Middle frontal gyrus (tissue), 1 donor: ENCODE measurements around the gene TRIM27.
A peak's percentile ranks its signal among the peaks of the same experiment; 100 is the strongest.
"Not testable (repeated sequence)": the region's sequence is repeated elsewhere in the genome, so short reads cannot be mapped to it uniquely, and the experiment has no call there.

Experiments used
- DNase-seq: peaks from one replicate; pipeline ENCODE4 v3.0.0-alpha.2; 2015; ENCODE audit warnings: low spot score; ENCODE audit errors: extremely low spot score

The TRIM27 gene

GRCh38 chr6:28923318-28924102 lies at the start of gene TRIM27:
TSS of gene TRIM27 (minus strand) at chr6:28923985. CDS start at chr6:28923632, 353 bp downstream.
- peak; percentile 87 for DNase-seq

DNA sequence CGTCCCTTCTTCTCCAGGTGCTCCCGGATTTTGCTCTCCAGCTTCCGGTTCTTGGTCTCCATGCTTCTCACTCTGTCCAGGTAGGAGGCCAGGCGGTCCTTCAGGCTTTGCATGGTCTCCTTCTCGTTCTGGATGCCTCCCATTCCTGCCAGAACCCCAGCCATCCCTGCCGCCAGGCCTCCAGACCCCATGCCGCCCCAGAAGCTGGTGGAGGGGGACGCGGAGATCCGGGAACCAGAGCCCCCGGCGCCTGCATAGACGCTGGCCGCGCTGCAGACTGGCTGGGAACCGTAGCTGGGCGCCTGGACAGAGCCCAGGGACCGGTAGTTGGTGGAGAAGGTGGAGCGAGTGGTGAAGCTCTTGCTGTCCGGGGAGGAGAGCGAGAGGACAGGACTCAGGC lies 46.3 kb upstream of the TRIM27 start:
- not testable (repeated sequence) for DNase-seq

- DNase-seq = no peak
Measured at GRCh38 chr6:28969129-28969528, 45.3 kb upstream of the TRIM27 start.

DNA sequence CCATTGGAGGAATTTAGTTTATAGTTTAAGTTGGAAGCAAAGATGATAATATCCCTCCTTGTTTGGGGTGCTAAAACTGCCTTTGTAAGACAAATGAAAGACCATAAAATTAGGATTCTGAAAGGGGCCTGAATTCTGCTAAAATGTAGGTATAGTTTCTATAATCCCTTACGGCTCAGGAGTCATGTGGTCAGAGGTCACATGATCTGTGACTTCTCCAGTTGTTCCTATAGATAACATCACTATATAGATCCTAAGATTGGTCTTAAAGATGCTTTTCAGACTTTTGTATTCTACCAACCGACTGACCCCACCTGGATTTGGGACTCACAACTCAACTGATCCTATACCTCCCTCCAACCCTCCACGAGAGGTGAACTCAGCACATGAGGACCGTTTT lies 44.7 kb upstream of the TRIM27 start:
- no peak for DNase-seq

DNA sequence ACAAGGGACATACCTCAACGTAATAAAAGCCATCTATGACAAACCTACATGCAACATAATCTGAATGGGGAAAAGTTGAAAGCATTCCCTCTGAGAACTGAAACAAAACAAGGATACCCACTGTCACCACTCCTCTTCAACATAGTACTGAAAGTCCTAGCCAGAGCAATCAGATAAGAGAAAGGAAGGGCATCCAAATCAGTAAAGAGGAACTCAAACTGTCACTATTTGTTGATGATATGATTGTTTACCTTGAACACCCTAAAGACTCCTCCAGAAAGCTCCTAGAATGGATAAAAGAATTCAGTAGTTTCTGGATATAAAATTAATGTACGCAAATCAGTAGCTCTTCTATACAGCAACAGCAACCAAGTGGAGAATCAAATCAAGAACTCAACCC lies 41.9 kb upstream of the TRIM27 start:
- DNase-seq = no peak

DNA sequence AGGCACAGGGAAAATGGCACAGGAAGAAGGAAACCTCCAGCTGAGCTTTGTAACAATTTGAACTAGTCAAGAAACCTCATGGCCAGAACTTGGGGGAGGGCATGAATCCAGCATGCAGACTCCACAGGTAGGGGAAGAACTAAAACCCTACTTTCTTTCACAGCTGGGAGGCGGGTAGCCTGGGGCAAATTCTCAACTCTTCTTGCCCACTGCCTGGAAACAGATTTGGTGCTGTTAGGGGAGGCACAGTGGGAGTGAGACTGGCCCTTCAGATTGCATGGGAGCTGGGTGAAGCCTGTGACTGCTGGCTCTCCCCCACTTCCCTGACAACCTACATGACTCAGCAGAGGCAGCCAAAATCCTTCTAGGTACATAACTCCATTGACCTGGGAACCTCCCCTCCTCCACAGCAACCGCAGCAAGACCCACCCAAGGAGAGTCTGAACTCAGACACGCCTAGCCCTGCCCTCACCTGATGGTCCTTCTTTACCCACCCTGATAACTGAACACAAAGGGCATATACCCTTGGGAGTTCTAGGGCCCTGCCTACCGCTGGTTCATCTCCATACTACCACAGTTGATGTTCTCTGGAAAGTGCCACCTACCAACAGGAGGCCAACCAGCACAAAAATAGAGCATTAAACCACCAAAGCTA lies 37.2 kb upstream of the TRIM27 start:
- no peak for DNase-seq

DNA sequence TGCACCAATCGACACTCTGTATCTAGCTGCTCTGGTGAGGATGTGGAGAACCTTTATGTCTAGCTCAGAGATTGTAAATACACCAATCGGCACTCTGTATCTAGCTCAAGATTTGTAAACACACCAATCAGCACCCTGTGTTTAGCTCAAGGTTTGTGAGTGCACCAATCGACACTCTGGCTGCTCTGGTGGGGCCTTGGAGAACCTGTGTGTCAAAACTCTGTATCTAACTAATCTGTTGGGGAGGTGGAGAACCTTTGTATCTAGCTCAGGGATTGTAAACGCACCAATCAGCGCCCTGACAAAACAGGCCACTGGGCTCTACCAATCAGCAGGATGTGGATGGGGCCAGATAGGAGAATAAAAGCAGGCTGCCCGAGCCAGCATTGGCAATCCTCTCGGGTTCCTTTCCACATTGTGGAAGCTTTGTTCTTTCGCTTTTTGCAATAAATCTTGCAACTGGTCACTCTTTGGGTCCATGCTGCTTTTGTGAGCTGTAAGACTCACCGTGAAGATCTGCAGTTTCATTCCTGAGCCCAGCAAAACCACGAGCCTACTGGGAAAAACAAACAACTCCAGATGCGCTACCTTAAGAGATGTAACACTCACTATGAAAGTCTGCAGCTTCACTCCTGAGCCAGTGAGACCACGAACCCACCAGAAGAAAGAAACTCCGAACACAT lies 34.9 kb upstream of the TRIM27 start:
- DNase-seq = not testable (repeated sequence)

GRCh38 chr6:28957795-28958314 lies 34.1 kb upstream of the TRIM27 start:
- DNase-seq = not testable (repeated sequence)

- no peak for DNase-seq
Measured at GRCh38 chr6:28956331-28956730, 32.5 kb upstream of the TRIM27 start.

- no peak for DNase-seq
Measured at GRCh38 chr6:28953585-28954258, 29.9 kb upstream of the TRIM27 start.

DNA sequence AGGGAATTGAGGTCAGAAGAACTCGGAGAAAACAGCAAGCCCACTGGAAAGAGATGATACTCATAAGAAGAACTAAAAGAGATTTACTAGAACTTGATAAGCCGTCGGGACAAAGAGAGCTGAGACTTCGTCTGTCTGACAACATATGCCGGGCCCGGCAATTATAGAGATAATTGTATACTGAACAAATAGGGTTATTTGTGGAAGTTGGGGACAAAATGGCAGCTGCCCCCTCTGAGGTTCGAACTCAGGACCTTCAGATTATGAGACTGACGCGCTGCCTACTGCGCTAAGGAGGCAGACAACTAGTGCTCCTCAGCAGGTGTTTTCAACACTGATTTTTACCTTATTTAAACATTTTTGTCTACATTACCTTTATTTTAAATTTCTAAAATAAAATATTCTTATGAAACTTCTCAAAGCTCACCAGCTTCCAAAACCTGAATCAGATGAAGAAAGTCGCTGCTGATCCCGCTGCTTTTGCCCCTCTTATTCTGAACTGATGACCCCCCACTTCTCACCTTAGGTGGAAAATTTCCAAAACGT lies 29.3 kb upstream of the TRIM27 start:
- DNase-seq = no peak

GRCh38 chr6:28949656-28950195 lies 25.9 kb upstream of the TRIM27 start:
- not testable (repeated sequence) for DNase-seq

DNA sequence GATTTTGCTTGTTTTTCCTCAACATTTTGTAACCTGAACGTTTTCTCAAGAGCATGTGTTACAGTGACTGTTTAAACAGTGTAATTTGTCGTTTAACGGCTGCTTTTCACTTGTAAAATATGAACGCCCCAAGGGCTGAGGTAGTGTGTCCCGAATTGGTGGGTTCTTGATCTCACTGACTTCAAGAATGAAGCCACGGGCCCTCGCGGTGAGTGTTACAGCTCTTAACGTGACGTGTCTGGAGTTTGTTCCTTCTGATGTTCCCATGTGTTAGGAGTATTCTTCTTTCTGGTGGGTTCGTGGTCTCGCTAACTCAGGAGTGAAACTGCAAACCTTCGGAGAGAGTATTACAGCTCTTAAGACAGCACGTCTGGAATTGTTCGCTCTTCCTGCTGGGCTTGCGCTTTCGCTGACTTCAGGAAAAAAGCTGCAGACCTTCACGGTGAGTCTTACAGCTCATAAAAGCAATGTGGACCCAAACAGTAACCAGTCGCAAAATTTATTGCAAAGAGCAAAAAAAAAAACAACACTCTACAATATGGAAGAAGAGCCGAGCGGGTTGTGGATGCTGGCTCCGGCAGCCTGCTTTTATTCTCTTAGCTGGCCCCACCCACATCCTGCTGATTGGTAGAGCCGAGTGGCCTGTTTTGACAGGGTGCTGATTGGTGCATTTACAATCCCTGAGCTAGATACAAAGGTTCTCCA lies 25.1 kb upstream of the TRIM27 start:
- DNase-seq = no peak

- DNase-seq = no peak
Measured at GRCh38 chr6:28947831-28948270, 24.1 kb upstream of the TRIM27 start.

DNA sequence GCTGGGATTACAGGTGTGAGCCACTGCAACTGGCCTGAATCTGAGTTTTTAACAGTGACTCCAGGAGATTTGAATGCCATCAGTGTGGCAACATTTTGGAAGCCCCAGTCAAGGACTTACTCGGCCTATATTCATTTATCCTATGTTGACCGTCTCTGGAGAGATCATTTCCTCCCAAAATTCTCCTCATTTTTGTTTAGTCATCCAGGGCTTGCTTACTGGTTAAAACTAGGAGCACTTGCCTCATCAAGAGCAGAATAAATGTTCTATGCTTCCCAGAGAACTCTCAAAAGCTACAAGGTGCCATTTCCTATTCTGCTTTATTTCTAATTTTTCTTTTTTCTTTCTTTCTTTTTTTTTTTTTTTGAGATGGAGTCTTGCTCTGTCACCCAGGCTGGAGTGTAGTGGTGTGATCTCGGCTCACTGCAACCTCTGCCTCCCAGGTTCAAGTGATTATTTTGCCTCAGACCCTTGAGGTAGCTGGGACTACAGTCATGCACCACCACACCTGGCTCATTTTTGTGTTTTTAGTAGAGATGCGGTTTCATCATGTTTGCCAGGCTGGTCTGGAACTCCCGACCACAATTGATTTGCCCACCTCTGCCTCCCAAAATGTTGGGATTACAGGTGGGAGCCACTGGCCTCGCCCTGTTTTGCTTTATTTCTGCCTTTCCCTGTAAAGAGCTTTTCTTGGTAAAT lies 23.4 kb upstream of the TRIM27 start:
- no peak for DNase-seq

DNA sequence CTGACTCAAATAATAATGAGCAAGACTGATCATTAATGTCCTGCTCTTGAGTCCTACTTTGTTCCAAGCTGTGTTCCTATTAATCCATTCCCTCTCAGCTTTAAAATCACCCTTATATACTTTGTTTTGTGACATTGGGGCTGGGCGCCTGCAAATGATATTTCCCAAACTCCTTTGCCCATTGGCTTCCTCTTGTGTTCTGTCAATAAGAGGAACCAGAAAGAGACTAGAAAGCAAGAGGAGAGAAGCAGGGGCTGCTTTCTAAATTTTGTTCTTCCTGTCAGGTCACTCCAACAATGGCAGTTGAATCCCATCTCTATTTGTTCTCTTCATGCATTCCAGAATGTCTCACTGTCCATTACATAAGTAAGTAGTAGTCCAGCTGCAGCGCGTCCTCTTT lies 21.6 kb upstream of the TRIM27 start:
- DNase-seq = no peak

- DNase-seq = peak; percentile 68
Measured at GRCh38 chr6:28944412-28944865, 20.7 kb upstream of the TRIM27 start.

- no peak for DNase-seq
Measured at GRCh38 chr6:28943557-28944411, 20.0 kb upstream of the TRIM27 start.

- DNase-seq = no peak
Measured at GRCh38 chr6:28943223-28943556, 19.4 kb upstream of the TRIM27 start.
